ENCODE results near the gene STPG3. TPM values are rescaled to one million over a fixed set of nuclear protein-coding genes. Genes with fewer than 3 reads are reported as not detected.

The STPG3 gene
- polyA plus RNA-seq, 2 of the 4 experiments (the other 2 are of a cell fraction) = not detected

GRCh38 chr9:137286975-137287383, 35.9 kb downstream of the STPG3 start (continued):
- TF ChIP-seq CTCF (IDR thresholded peaks at IDR 0.05) = peak; percentile 54
- no peak for TF ChIP-seq REST (IDR thresholded peaks at IDR 0.05)
- TF ChIP-seq ATOH8 (CRISPR knock-in tag; IDR thresholded peaks at IDR 0.05; ENCODE audit: low read depth) = no peak
- peak; percentile 50 for TF ChIP-seq MAFK (IDR thresholded peaks at IDR 0.05; ENCODE audit: partially characterized antibody)
- TF ChIP-seq SMC3 (IDR thresholded peaks at IDR 0.05) = peak; percentile 29; the same call in 2 of the 3 replicates
- no peak for TF ChIP-seq ESRRA (IDR thresholded peaks at IDR 0.05; ENCODE audit: borderline replicate concordance, low read length)
- peak; percentile 23; the same call in 1 of the 2 replicates for TF ChIP-seq MYC (IDR thresholded peaks at IDR 0.05; ENCODE audit: borderline replicate concordance, low read length)
- no peak for TF ChIP-seq KDM5A (IDR thresholded peaks at IDR 0.05)
- no peak for TF ChIP-seq ZSCAN20 (CRISPR knock-in tag; IDR thresholded peaks at IDR 0.05)
- TF ChIP-seq HEYL (CRISPR knock-in tag; IDR thresholded peaks at IDR 0.05) = no peak
- TF ChIP-seq RCOR1 (IDR thresholded peaks at IDR 0.05; ENCODE audit: low read depth, low read length) = no peak
- no peak for TF ChIP-seq SREBF2 (IDR thresholded peaks at IDR 0.05)
- no peak for TF ChIP-seq EHMT2 (IDR thresholded peaks at IDR 0.05; ENCODE audit: low read depth)
- TF ChIP-seq HMGXB4 (CRISPR knock-in tag; IDR thresholded peaks at IDR 0.05; ENCODE audit: borderline replicate concordance) = no peak
- TF ChIP-seq HDAC2 (IDR thresholded peaks at IDR 0.05) = no peak
- TF ChIP-seq CBX8 (IDR thresholded peaks at IDR 0.05) = no peak
- TF ChIP-seq ZFP36 (IDR thresholded peaks at IDR 0.05; ENCODE audit: borderline replicate concordance, partially characterized antibody) = no peak
- no peak for TF ChIP-seq NFE2L2 (conservative IDR thresholded peaks at IDR 0.05; ENCODE audit: low read length)
- no peak for TF ChIP-seq HOXA7 (CRISPR knock-in tag; IDR thresholded peaks at IDR 0.05)
- no peak for TF ChIP-seq JUN (IDR thresholded peaks at IDR 0.05)
- peak; percentile 59 to 86 for TF ChIP-seq RAD21 (conservative IDR thresholded peaks at IDR 0.05 in 1 of 2, IDR thresholded peaks at IDR 0.05 in 1 of 2)
- no peak for TF ChIP-seq BCL3 (IDR thresholded peaks at IDR 0.05)
- no peak for TF ChIP-seq NPAS2 (CRISPR knock-in tag; IDR thresholded peaks at IDR 0.05; ENCODE audit: borderline replicate concordance)
- no peak for TF ChIP-seq RNF2 (IDR thresholded peaks at IDR 0.05; ENCODE audit: borderline replicate concordance, low read depth)
- no peak for TF ChIP-seq EHF (CRISPR knock-in tag; IDR thresholded peaks at IDR 0.05)
- no peak for TF ChIP-seq EP300 (IDR thresholded peaks at IDR 0.05)
